IMR-90 (cell line): ENCODE measurements around the gene GNB1L. TPM values are rescaled to one million over a fixed set of nuclear protein-coding genes. Genes with fewer than 3 reads are reported as not detected.

Experiments
- ATAC-seq: fragments of 200-7000 bp; cut with Tn5 transposase; 2 replicates; pipeline ENCODE4 v1.9.1; 2020; ENCODE audit warnings: low read depth, mild to moderate bottlenecking, moderate library complexity
- BruUV-seq: library from RNA; stranded (reverse); fragments of 400-500 nt; replicated peaks from 2 replicates; lab custom pipeline; 2021; lab: Mats Ljungman, UMichigan
- CTCF ChIA-PET: fragments of 300-600 bp; formaldehyde crosslinking; extraction: SDS; loops from one replicate; lab custom pipeline; 2021; ENCODE audit warnings: antibody characterized with exemption; lab: Yijun Ruan, JAX
- POLR2A ChIA-PET: fragments of 300-600 bp; sonication (Branson Sonifier 250); formaldehyde crosslinking; loops from one replicate; lab custom pipeline; 2022; ENCODE audit warnings: antibody characterized with exemption; ENCODE audit not compliant: unreplicated experiment; lab: Charles Lee
- DNase-seq: peaks from one replicate; pipeline ENCODE4 v3.0.0; 2013
- H2AFZ ChIP-seq: replicated peaks from 2 replicates; pipeline ENCODE3; 2013; ENCODE audit warnings: low read length, mild to moderate bottlenecking; ENCODE audit not compliant: poor library complexity
- H2AK5ac ChIP-seq: 2 replicates; pipeline ENCODE4 v1.6.1; 2013; ENCODE audit warnings: low read depth, low read length, inconsistent platforms
- H2AK9ac ChIP-seq: replicated peaks from 2 replicates; pipeline ENCODE3; 2013; ENCODE audit warnings: mild to moderate bottlenecking, low read depth, low read length, moderate library complexity; ENCODE audit not compliant: poor library complexity
- H2BK120ac ChIP-seq: 2 replicates; pipeline ENCODE4 v1.6.1; 2013; ENCODE audit warnings: low read depth, low read length, inconsistent platforms
- H2BK15ac ChIP-seq: 3 replicates; pipeline ENCODE4 v1.6.1; 2013; ENCODE audit warnings: low read depth, low read length, inconsistent platforms
- H2BK20ac ChIP-seq: 2 replicates; pipeline ENCODE4 v1.6.1; 2013; ENCODE audit warnings: low read depth, mild to moderate bottlenecking, inconsistent platforms, low read length, moderate library complexity
- H2BK5ac ChIP-seq: 2 replicates; pipeline ENCODE4 v1.6.1; 2013; ENCODE audit warnings: mild to moderate bottlenecking, low read depth, low read length, inconsistent platforms; ENCODE audit not compliant: poor library complexity, severe bottlenecking
- H3K14ac ChIP-seq: replicated peaks from 2 replicates; pipeline ENCODE4 v1.6.1; 2013; ENCODE audit warnings: low read depth, low read length, inconsistent platforms
- H3K18ac ChIP-seq: 2 replicates; pipeline ENCODE4 v1.6.1; 2013; ENCODE audit warnings: low read depth, low read length, control low read depth
- H3K23ac ChIP-seq: 2 replicates; pipeline ENCODE4 v1.6.1; 2013; ENCODE audit warnings: low read depth, low read length, inconsistent platforms
- H3K27ac ChIP-seq: 2 replicates; pipeline ENCODE4 v1.5.1; 2013; ENCODE audit warnings: mild to moderate bottlenecking, control low read depth, low read length; ENCODE audit not compliant: insufficient read depth
- H3K27me3 ChIP-seq: 2 replicates; pipeline ENCODE4 v1.6.1; 2013; ENCODE audit warnings: low read length; ENCODE audit not compliant: control insufficient read depth, insufficient read depth
- H3K36me3 ChIP-seq: 2 replicates; pipeline ENCODE4 v1.6.1; 2013; ENCODE audit warnings: low read length, mixed read lengths; ENCODE audit not compliant: control insufficient read depth, insufficient read depth
- H3K4ac ChIP-seq: 2 replicates; pipeline ENCODE4 v1.6.1; 2013; ENCODE audit warnings: low read depth, low read length, inconsistent platforms
- H3K4me1 ChIP-seq: 2 replicates; pipeline ENCODE4 v1.6.1; 2013; ENCODE audit warnings: low read length, mixed read lengths; ENCODE audit not compliant: control insufficient read depth, insufficient read depth
- H3K4me2 ChIP-seq: 2 replicates; pipeline ENCODE4 v1.6.1; 2013; ENCODE audit warnings: low read depth, mild to moderate bottlenecking, control low read depth, low read length, moderate library complexity
- H3K4me3 ChIP-seq: 2 replicates; pipeline ENCODE4 v1.5.1; 2013; ENCODE audit warnings: low read depth, mild to moderate bottlenecking, control low read depth, low read length, moderate library complexity; ENCODE audit not compliant: insufficient read depth
- H3K56ac ChIP-seq: 2 replicates; pipeline ENCODE4 v1.6.1; 2013; ENCODE audit warnings: low read length, inconsistent platforms; ENCODE audit not compliant: insufficient read depth; ENCODE audit errors: extremely low read depth
- H3K79me1 ChIP-seq, 2 experiments: 2 replicates each; pipeline ENCODE4 v1.6.1; 2013; ENCODE audit warnings: low read length in 2 of 2, inconsistent platforms in 1 of 2, low read depth in 1 of 2
- H3K9ac ChIP-seq: 2 replicates; pipeline ENCODE4 v1.6.1; 2013; ENCODE audit warnings: low read depth, low read length, control low read depth
- H3K9me1 ChIP-seq: 2 replicates; pipeline ENCODE4 v1.6.1; 2013; ENCODE audit warnings: low read length, inconsistent platforms; ENCODE audit not compliant: insufficient read depth
- H3K9me3 ChIP-seq: 2 replicates; pipeline ENCODE4 v1.6.1; 2013; ENCODE audit warnings: low read length; ENCODE audit not compliant: control insufficient read depth, insufficient read depth
- H4K20me1 ChIP-seq: 2 replicates; pipeline ENCODE4 v1.6.1; 2013; ENCODE audit warnings: low read length, inconsistent platforms; ENCODE audit not compliant: insufficient read depth
- H4K5ac ChIP-seq: 2 replicates; pipeline ENCODE4 v1.6.1; 2013; ENCODE audit warnings: mild to moderate bottlenecking, low read depth, low read length, control low read depth
- H4K8ac ChIP-seq, 2 experiments: 2 replicates each; pipeline ENCODE4 v1.6.1; 2013; ENCODE audit warnings: low read depth in 2 of 2, low read length in 2 of 2, control low read depth in 1 of 2, inconsistent platforms in 1 of 2
- H4K91ac ChIP-seq: 2 replicates; pipeline ENCODE4 v1.6.1; 2013; ENCODE audit warnings: low read depth, low read length, inconsistent platforms; ENCODE audit not compliant: insufficient read depth
- SMC3 ChIP-seq: fragments of 150-350 bp; IDR thresholded peaks from 2 replicates; pipeline ENCODE4 v1.6.1; 2016; ENCODE audit warnings: low read depth, mild to moderate bottlenecking, antibody characterized with exemption, low read length, moderate library complexity
- WGBS, 2 experiments: methylation state at CpG; one replicate each; pipeline versions ENCODE4 v1.1.5 to v1.1.7; 2013; ENCODE audit warnings: missing lambda C conversion rate in 2 of 2; ENCODE audit not compliant: insufficient read length in 1 of 2; ENCODE audit errors: extremely low coverage in 2 of 2; 5-methylcytosine and 5-hydroxymethylcytosine counted together
- dilution Hi-C: fragments of 300-500 bp; cut with HindIII; formaldehyde crosslinking; loops from one replicate; pipeline ENCODE4 v1.14.3; 2018; ENCODE audit warnings: low sequenced_read_pairs; ENCODE audit not compliant: unreplicated experiment
- in situ Hi-C: fragments of 300-500 bp; cut with MboI; formaldehyde crosslinking; loops from 3 replicates; pipeline ENCODE4 v1.14.3; 2019; ENCODE audit warnings: low sequenced_read_pairs, inconsistent platforms, mixed read lengths
- intact Hi-C: fragments of 100-400 bp; cut with micrococcal nuclease; formaldehyde crosslinking; loops from 2 replicates; pipeline ENCODE4 v1.10.0; 2022
- polyA plus RNA-seq, 3 experiments: library from polyadenylated mRNA; depleted of rRNA; stranded (reverse); fragments of >200 nt; gene quantifications; 2 replicates each; pipeline ENCODE4 v1.2.3, GENCODE V29; 2012; ENCODE audit warnings: low replicate concordance in 1 of 3
- total RNA-seq: library from RNA; depleted of rRNA; stranded (reverse); fragments of >200 nt; gene quantifications from 2 replicates; pipeline ENCODE4 v1.2.3, GENCODE V29; 2012

Gene GNB1L
- total and polyA plus RNA-seq, 2 of the 4 experiments (the other 2 are of a cell fraction) = 2.5 to 4.4 TPM

DNA sequence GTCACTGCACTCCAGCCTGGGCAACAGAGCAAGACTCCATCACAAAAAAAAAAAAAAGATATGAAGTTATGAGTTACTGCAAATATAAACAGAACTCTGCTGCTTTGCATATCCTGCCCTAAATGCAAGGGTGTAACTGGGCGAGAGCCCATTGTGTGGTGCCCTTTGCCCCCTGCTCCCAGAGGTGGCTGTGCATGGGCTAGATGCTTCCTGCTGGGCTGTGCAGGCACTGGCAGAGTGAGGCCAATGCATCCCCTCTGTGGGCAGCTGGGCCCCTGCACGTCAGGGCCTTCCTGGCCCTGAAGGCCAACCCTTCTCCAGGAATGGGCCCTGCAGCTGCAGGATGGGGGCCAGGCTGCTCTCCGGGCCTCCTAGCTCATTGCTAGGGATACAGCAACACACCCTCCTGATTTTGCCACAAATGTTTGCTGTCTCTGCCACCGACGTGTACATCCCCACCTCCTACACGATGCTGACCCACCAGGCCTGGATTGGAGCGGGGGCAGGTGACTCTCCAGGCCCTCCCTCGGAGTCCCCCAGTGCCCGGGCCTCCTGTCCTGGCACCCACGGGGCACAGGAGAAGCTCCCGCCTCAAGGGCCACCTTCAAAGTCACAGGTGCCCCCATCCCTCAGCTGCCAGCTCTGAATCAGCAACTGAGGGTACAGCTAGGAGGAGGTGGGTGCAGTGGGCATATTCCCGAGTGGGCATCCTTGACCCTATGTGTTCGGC is 46.2 kb upstream of the GNB1L start:
- Histone ChIP-seq H3K27ac (no peak overlapping the region), H4K20me1 (no peaks in the 10 kb centered on the region), H3K36me3 (peaks cover 8% of the 10 kb centered on the region), H2AK5ac (no peak overlapping the region), H2AK9ac (no peak overlapping the region), H4K8ac (no peak overlapping the region), H3K18ac (no peak overlapping the region), H3K9me1 (0 out of 2 replicates have a peak, but pooled peaks cover 2% of the 10 kb centered on the region), H3K4me2 (no peak overlapping the region), H2AFZ (no peak overlapping the region), H3K4me3 (no peak overlapping the region), H4K91ac (no peak overlapping the region), H3K14ac (no peak overlapping the region), H2BK5ac (no peak overlapping the region), H2BK15ac (no peak overlapping the region), H3K27me3 (no peaks in the 10 kb centered on the region), H3K4ac (no peak overlapping the region), H3K4me1 (peaks cover 7% of the 10 kb centered on the region), H3K79me1 (0 out of 4 replicates have a peak, but pooled peaks cover 0 to 4% of the 10 kb centered on the region in 2 experiments), H3K23ac (no peak overlapping the region), H2BK20ac (no peak overlapping the region), H4K5ac (no peak overlapping the region), H3K9me3 (no peaks in the 10 kb centered on the region), H3K56ac (no peak overlapping the region), H3K9ac (no peak overlapping the region), H2BK120ac (no peak overlapping the region)
- no TSS peak for BruUV-seq
- TF ChIP-seq SMC3 = no peak
- DNase-seq = no peak
- POLR2A ChIA-PET = interaction anchor here (0.6 kb wide), 1 partner anchor 47 kb away, joined by 5 read pairs; no protein-coding TSS in a partner anchor
- intact Hi-C loops = no loop called here
- in situ Hi-C loops = no loop called here
- dilution Hi-C loops = no loop called here
- CTCF ChIA-PET = interaction anchor here (0.6 to 2.5 kb wide), 2 partner anchors 170 to 383 kb away, joined by 5 to 10 read pairs; no protein-coding TSS in a partner anchor
- 86% methylated on average over 7 of the region's 13 CpGs; no CpG with 5 or more reads in 1 of the 2 experiments for WGBS, 2 experiments
- ATAC-seq = no peak
